Measurements from ENCODE around the gene CDH4. TPM values are rescaled to one million over a fixed set of nuclear protein-coding genes. Genes with fewer than 3 reads are reported as not detected.
A peak's percentile ranks its signal among the peaks of the same experiment; 100 is the strongest.

CDH4 gene
- total and polyA plus RNA-seq, 2 of the 13 experiments (the other 11 are each of a cell fraction or from before 2014, with no cell fraction given), result not detected

GRCh38 chr20:61605283-61605682 lies 353.2 kb downstream of the CDH4 start (continued):
- TF ChIP-seq CTCF (CRISPR knock-in tag; IDR thresholded peaks at IDR 0.05), result no peak

GRCh38 chr20:61605862-61606557 lies 353.9 kb downstream of the CDH4 start:
- 15% methylated on average over 12 of the region's 12 CpGs for WGBS (ENCODE audit: low lambda C conversion rate)
- no TSS peak for BruUV-seq (replicated peaks)
- ChIA-PET POLR2A (no interaction called here), CTCF (ENCODE audit: low intra/inter-chr PET ratio, low total read pairs) (no interaction called here)
- no peak overlapping the region for H3K4me3 ChIP-seq (replicated peaks in 1 of 3; ENCODE audit: insufficient read depth in 1 of 3, low read depth in 2 of 3, low read length in 3 of 3)
- H3K79me2 ChIP-seq (ENCODE audit: insufficient read depth, low read length), result no peaks in the 10 kb centered on the region
- no peak for TF ChIP-seq ETV6 (CRISPR knock-in tag; conservative IDR thresholded peaks at IDR 0.05)
- TF ChIP-seq ZSCAN29 (CRISPR knock-in tag; conservative IDR thresholded peaks at IDR 0.05), result no peak
- TF ChIP-seq ZNF768 (CRISPR knock-in tag; IDR thresholded peaks at IDR 0.05), result peak; percentile 77; the same call in 1 of the 2 replicates
- no peak for TF ChIP-seq GFI1 (CRISPR knock-in tag; IDR thresholded peaks at IDR 0.05; ENCODE audit: borderline replicate concordance)
- no peak for TF ChIP-seq ZBTB26 (CRISPR knock-in tag; IDR thresholded peaks at IDR 0.05; ENCODE audit: borderline replicate concordance)
- no peak for TF ChIP-seq NR3C1 (CRISPR knock-in tag; IDR thresholded peaks at IDR 0.05)
- TF ChIP-seq JDP2 (CRISPR knock-in tag; IDR thresholded peaks at IDR 0.05; ENCODE audit: borderline replicate concordance), result no peak
- intact Hi-C loops (cut with micrococcal nuclease; ENCODE audit: unreplicated experiment) (no loop called here), in situ Hi-C loops (cut with HindIII; ENCODE audit: extremely low pct_ligation_motif_present, low pct_unique_long_range_greater_than_20kb) (no loop called here)
- H3K4me1 ChIP-seq (ENCODE audit: insufficient read depth, low read length), result no peaks in the 10 kb centered on the region
- no peak overlapping the region for H3K27ac ChIP-seq (ENCODE audit: extremely low read length, insufficient read depth, low read length)
- no peaks in the 10 kb centered on the region for H3K9me3 ChIP-seq (ENCODE audit: low read length)
- H4K20me1 ChIP-seq (ENCODE audit: insufficient read depth, low read length), result peaks cover 3% of the 10 kb centered on the region; the same call in 1 of the 2 replicates
- no peak overlapping the region for H3K4me2 ChIP-seq (ENCODE audit: low read depth, low read length)
- no peak overlapping the region for H3K9ac ChIP-seq (ENCODE audit: insufficient read depth, low read depth, low read length)
- DNase-seq (ENCODE audit: low spot score) (no peak), FAIRE-seq (no peak), ATAC-seq (no peak)
- H3K27me3 ChIP-seq (ENCODE audit: control insufficient read depth in 1 of 2, insufficient read depth in 2 of 2, low read length in 2 of 2), result peaks cover 2 to 18% of the 10 kb centered on the region in 2 experiments; a peak in 4 of 5 replicates
- no peak overlapping the region for H2AFZ ChIP-seq (ENCODE audit: low read length)
- no peaks in the 10 kb centered on the region for H3K36me3 ChIP-seq (replicated peaks in 1 of 2; ENCODE audit: control insufficient read depth in 1 of 2, insufficient read depth in 2 of 2, low read length in 2 of 2)

Data from HepG2 (cell line).